SU-DHL-6 (cell line): ENCODE results near the gene ETFA.

Experiments used
- H2AFZ ChIP-seq: fragments of 200-600 bp; sonication (generic); 2 replicates; pipeline ENCODE4 v1.6.1; 2014; ENCODE audit warnings: low read depth, mild to moderate bottlenecking, moderate library complexity, mixed read lengths, antibody characterized with exemption, low read length; ENCODE audit not compliant: severe bottlenecking
- H3F3A ChIP-seq: fragments of 200-600 bp; shearing (Covaris generic); 2 replicates; pipeline ENCODE4 v1.6.0; 2016; ENCODE audit warnings: antibody characterized with exemption, mild to moderate bottlenecking; ENCODE audit not compliant: insufficient read depth
- H3K27ac ChIP-seq: fragments of 200-600 bp; sonication (generic); 2 replicates; pipeline ENCODE4 v1.5.1; 2016; ENCODE audit warnings: low read depth, mild to moderate bottlenecking, low read length, moderate library complexity, mixed read lengths
- H3K27me3 ChIP-seq: fragments of 200-600 bp; sonication (generic), shearing (Covaris generic); 2 replicates; pipeline ENCODE4 v1.6.0; 2014; ENCODE audit warnings: mild to moderate bottlenecking, low read length
- H3K36me3 ChIP-seq: fragments of 200-600 bp; sonication (generic); 2 replicates; pipeline ENCODE4 v1.6.1; 2014; ENCODE audit warnings: mild to moderate bottlenecking, low read length, mixed read lengths
- H3K4me2 ChIP-seq: fragments of 300-600, 200-600 bp; shearing (Covaris generic), sonication (generic); 2 replicates; pipeline ENCODE4 v1.6.0; 2014; ENCODE audit warnings: low read length, low read depth, mild to moderate bottlenecking; ENCODE audit not compliant: poor library complexity, severe bottlenecking
- H3K4me3 ChIP-seq: fragments of 200-600 bp; sonication (generic); 2 replicates; pipeline ENCODE4 v1.5.1; 2014; ENCODE audit warnings: antibody characterized with exemption, low read length, mild to moderate bottlenecking, mixed read lengths; ENCODE audit not compliant: insufficient read depth, poor library complexity, severe bottlenecking
- H3K79me2 ChIP-seq: fragments of 200-600 bp; sonication (generic); 2 replicates; pipeline ENCODE4 v1.6.1; 2014; ENCODE audit warnings: mild to moderate bottlenecking, low read length, moderate library complexity; ENCODE audit not compliant: insufficient read depth
- H3K9ac ChIP-seq: fragments of 200-600 bp; sonication (generic); 2 replicates; pipeline ENCODE4 v1.7.0; 2014; ENCODE audit warnings: mild to moderate bottlenecking, low read length
- H3K9me2 ChIP-seq: fragments of 200-600 bp; sonication (generic); replicated peaks from 2 replicates; pipeline ENCODE4 v1.6.1; 2014; ENCODE audit warnings: low read length; ENCODE audit not compliant: insufficient read depth
- H3K9me3 ChIP-seq: fragments of 200-600 bp; sonication (generic); 2 replicates; pipeline ENCODE4 v1.6.1; 2014; ENCODE audit warnings: low read length, mixed read lengths; ENCODE audit not compliant: insufficient read depth
- H4K20me1 ChIP-seq: fragments of 200-600 bp; sonication (generic); 2 replicates; pipeline ENCODE4 v1.6.1; 2014; ENCODE audit warnings: low read depth, mild to moderate bottlenecking, antibody characterized with exemption, low read length, moderate library complexity, mixed read lengths
- CTCF ChIP-seq: fragments of 200-600 bp; sonication (generic); IDR thresholded peaks from one replicate; pipeline ENCODE4 v1.5.1; 2017; ENCODE audit warnings: antibody characterized with exemption, mild to moderate bottlenecking, low read length, moderate library complexity; ENCODE audit not compliant: insufficient read depth, poor library complexity, severe bottlenecking
- EZH2phosphoT487 ChIP-seq: fragments of 200-600 bp; sonication (generic), shearing (Covaris generic); conservative IDR thresholded peaks from 2 replicates; pipeline ENCODE4 v1.6.1; 2018; ENCODE audit warnings: mild to moderate bottlenecking, antibody characterized with exemption, low read length, moderate library complexity, mixed read lengths

The ETFA gene

GRCh38 chr15:76251717-76252116 lies 59.6 kb downstream of the ETFA start:
- Histone ChIP-seq H3K9me3 (no peaks in the 10 kb centered on the region), H3K79me2 (no peaks in the 10 kb centered on the region), H3K4me2 (no peak overlapping the region), H2AFZ (no peak overlapping the region), H3K9me2 (no peaks in the 10 kb centered on the region), H4K20me1 (no peaks in the 10 kb centered on the region), H3K4me3 (no peak overlapping the region), H3F3A (0 out of 2 replicates have a peak, but pooled peaks cover 2% of the 10 kb centered on the region), H3K36me3 (peaks cover 5% of the 10 kb centered on the region; the same call in 1 of the 2 replicates), H3K9ac (no peak overlapping the region), H3K27ac (no peak overlapping the region), H3K27me3 (no peaks in the 10 kb centered on the region)
- no peak for TF ChIP-seq CTCF
- TF ChIP-seq EZH2phosphoT487: no peak

- no peak overlapping the region for H3K4me2 ChIP-seq
- H3K27me3 ChIP-seq: no peaks in the 10 kb centered on the region
- H3K36me3 ChIP-seq: peaks cover 7% of the 10 kb centered on the region; the same call in 1 of the 2 replicates
- TF ChIP-seq EZH2phosphoT487: no peak
- H2AFZ ChIP-seq: no peak overlapping the region
- H3F3A ChIP-seq: no peaks in the 10 kb centered on the region
- no peak overlapping the region for H3K4me3 ChIP-seq
- no peaks in the 10 kb centered on the region for H3K9me2 ChIP-seq
- no peaks in the 10 kb centered on the region for H3K9me3 ChIP-seq
- no peak overlapping the region for H3K27ac ChIP-seq
- H3K79me2 ChIP-seq: no peaks in the 10 kb centered on the region
- H3K9ac ChIP-seq: no peak overlapping the region
- no peaks in the 10 kb centered on the region; the same call in 1 of the 2 replicates for H4K20me1 ChIP-seq
These were observed 66.1 kb downstream of the ETFA start for GRCh38 chr15:76245072-76245610.

- H4K20me1 ChIP-seq: no peaks in the 10 kb centered on the region
- no peak for TF ChIP-seq CTCF
- no peak for TF ChIP-seq EZH2phosphoT487
- no peak overlapping the region for H3K27ac ChIP-seq
- H3F3A ChIP-seq: 0 out of 2 replicates have a peak, but pooled peaks cover 3% of the 10 kb centered on the region
- no peaks in the 10 kb centered on the region for H3K36me3 ChIP-seq
- H3K9me2 ChIP-seq: no peaks in the 10 kb centered on the region
- no peak overlapping the region for H2AFZ ChIP-seq
- H3K4me3 ChIP-seq: no peak overlapping the region
- no peak overlapping the region for H3K4me2 ChIP-seq
- H3K27me3 ChIP-seq: no peaks in the 10 kb centered on the region
- H3K9ac ChIP-seq: no peak overlapping the region
- no peaks in the 10 kb centered on the region for H3K9me3 ChIP-seq
- H3K79me2 ChIP-seq: no peaks in the 10 kb centered on the region
These were observed 71.5 kb downstream of the ETFA start for GRCh38 chr15:76239786-76240185.

GRCh38 chr15:76236350-76236749 lies 74.9 kb downstream of the ETFA start:
- no peak for TF ChIP-seq CTCF
- no peak for TF ChIP-seq EZH2phosphoT487
- H3K9me2 ChIP-seq: no peaks in the 10 kb centered on the region
- H3K9me3 ChIP-seq: no peaks in the 10 kb centered on the region
- H3K4me2 ChIP-seq: no peak overlapping the region
- no peak overlapping the region for H2AFZ ChIP-seq
- H3K27ac ChIP-seq: no peak overlapping the region
- no peaks in the 10 kb centered on the region for H4K20me1 ChIP-seq
- no peak overlapping the region for H3K9ac ChIP-seq
- 0 out of 2 replicates have a peak, but pooled peaks cover 3% of the 10 kb centered on the region for H3F3A ChIP-seq
- no peaks in the 10 kb centered on the region for H3K36me3 ChIP-seq
- no peaks in the 10 kb centered on the region for H3K27me3 ChIP-seq
- no peak overlapping the region for H3K4me3 ChIP-seq
- H3K79me2 ChIP-seq: no peaks in the 10 kb centered on the region
